ENCODE results near the gene MICALL1. TPM values are rescaled to one million over a fixed set of nuclear protein-coding genes. Genes with fewer than 3 reads are reported as not detected.

The MICALL1 gene
- total and polyA plus RNA-seq, 2 of the 4 experiments (the other 2 are of a cell fraction) = 12.4 to 22.3 TPM

DNA sequence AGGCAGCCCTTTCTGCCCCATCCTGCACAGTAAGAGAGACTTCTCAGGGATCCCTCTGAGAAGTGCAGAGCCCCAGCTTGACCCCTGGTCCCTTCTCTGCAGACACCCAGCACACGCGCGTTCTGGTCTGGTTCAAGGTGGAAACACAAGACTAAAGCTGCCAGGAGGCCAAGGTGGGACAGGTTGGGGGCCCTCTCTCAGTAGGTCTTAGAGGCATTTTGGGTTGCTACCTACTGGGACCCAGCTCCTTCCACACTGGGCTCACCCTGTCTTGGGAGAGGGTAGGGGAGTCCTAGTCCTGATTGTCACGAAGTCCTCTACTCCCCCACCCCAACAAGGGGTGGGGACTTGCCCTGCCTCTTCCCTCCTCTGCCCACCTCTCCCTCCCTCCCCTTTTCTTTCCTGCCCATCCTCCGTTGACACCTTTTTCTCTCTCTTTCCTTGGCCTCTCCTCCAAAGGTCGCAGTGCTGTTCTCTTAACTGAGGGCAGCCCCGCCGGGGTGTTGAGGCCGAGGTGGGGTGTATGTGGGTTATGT lies 79.0 kb downstream of the MICALL1 start:
- ChIA-PET CTCF (no interaction called here), POLR2A (ENCODE audit: unreplicated experiment) (interaction anchor here (0.6 kb wide), 1 partner anchor 370 kb away, joined by 5 read pairs; no protein-coding TSS in a partner anchor)
- no TSS peak for BruUV-seq (replicated peaks)
- H3K27ac ChIP-seq (ENCODE audit: insufficient read depth, low read length) = no peak overlapping the region
- no peaks in the 10 kb centered on the region for H4K20me1 ChIP-seq (ENCODE audit: insufficient read depth, low read length)
- H3K4me2 ChIP-seq (ENCODE audit: low read depth, low read length) = no peak overlapping the region
- H2AK9ac ChIP-seq (replicated peaks; ENCODE audit: low read depth, low read length, poor library complexity) = no peak overlapping the region
- H4K8ac ChIP-seq (ENCODE audit: low read depth in 2 of 2, low read length in 2 of 2) = no peak overlapping the region
- TF ChIP-seq CEBPB (IDR thresholded peaks at IDR 0.05; ENCODE audit: low read depth, low read length) (no peak), CHD1 (IDR thresholded peaks at IDR 0.05; ENCODE audit: low read depth, low read length) (no peak), BHLHE40 (IDR thresholded peaks at IDR 0.05; ENCODE audit: low read depth, low read length) (no peak), POLR2A (IDR thresholded peaks at IDR 0.05; ENCODE audit: low read depth, low read length) (no peak), MAFK (IDR thresholded peaks at IDR 0.05; ENCODE audit: low read depth, low read length) (no peak)
- TF ChIP-seq, protein P1, sequence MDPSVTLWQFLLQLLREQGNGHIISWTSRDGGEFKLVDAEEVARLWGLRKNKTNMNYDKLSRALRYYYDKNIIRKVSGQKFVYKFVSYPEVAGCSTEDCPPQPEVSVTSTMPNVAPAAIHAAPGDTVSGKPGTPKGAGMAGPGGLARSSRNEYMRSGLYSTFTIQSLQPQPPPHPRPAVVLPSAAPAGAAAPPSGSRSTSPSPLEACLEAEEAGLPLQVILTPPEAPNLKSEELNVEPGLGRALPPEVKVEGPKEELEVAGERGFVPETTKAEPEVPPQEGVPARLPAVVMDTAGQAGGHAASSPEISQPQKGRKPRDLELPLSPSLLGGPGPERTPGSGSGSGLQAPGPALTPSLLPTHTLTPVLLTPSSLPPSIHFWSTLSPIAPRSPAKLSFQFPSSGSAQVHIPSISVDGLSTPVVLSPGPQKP (IDR thresholded peaks at IDR 0.05; ENCODE audit: borderline replicate concordance, low read depth, low read length) = no peak
- DNase-seq (no peak), ATAC-seq (ENCODE audit: low read depth) (no peak)
- H3K27me3 ChIP-seq (ENCODE audit: control insufficient read depth, insufficient read depth, low read length) = no peaks in the 10 kb centered on the region
- H2BK15ac ChIP-seq (ENCODE audit: low read depth, low read length) = no peak overlapping the region
- no peak overlapping the region for H3K4me3 ChIP-seq (ENCODE audit: insufficient read depth, low read depth, low read length)
- no peak overlapping the region for H3K18ac ChIP-seq (ENCODE audit: low read depth, low read length)
- no peak overlapping the region for H3K4ac ChIP-seq (ENCODE audit: low read depth, low read length)
- no peak overlapping the region for H3K9ac ChIP-seq (ENCODE audit: low read depth, low read length)
- H4K5ac ChIP-seq (ENCODE audit: low read depth, low read length) = no peak overlapping the region
- H2BK120ac ChIP-seq (ENCODE audit: low read depth, low read length) = no peak overlapping the region
- H2BK5ac ChIP-seq (ENCODE audit: low read depth, low read length, poor library complexity, severe bottlenecking) = no peak overlapping the region
- H2BK20ac ChIP-seq (ENCODE audit: low read depth, low read length) = no peak overlapping the region
- WGBS, 2 experiments (ENCODE audit: extremely low coverage in 2 of 2, insufficient read length in 1 of 2) = no CpG with 5 or more reads among the region's 9 CpGs
- H3K56ac ChIP-seq (ENCODE audit: extremely low read depth, insufficient read depth, low read length) = no peak overlapping the region
- intact Hi-C loops (cut with micrococcal nuclease) (no loop called here), in situ Hi-C loops (cut with MboI; ENCODE audit: low sequenced_read_pairs) (no loop called here), dilution Hi-C loops (cut with HindIII; ENCODE audit: low sequenced_read_pairs, unreplicated experiment) (no loop called here)
- no peak overlapping the region for H4K91ac ChIP-seq (ENCODE audit: insufficient read depth, low read depth, low read length)
- H3K36me3 ChIP-seq (ENCODE audit: control insufficient read depth, insufficient read depth, low read length) = no peaks in the 10 kb centered on the region
- no peaks in the 10 kb centered on the region for H3K9me1 ChIP-seq (ENCODE audit: insufficient read depth, low read length)
- no peak overlapping the region for H3K23ac ChIP-seq (ENCODE audit: low read depth, low read length)
- no peak overlapping the region for H2AFZ ChIP-seq (replicated peaks; ENCODE audit: low read length, poor library complexity)
- H3K79me1 ChIP-seq (ENCODE audit: low read depth in 1 of 2, low read length in 2 of 2) = no peaks in the 10 kb centered on the region
- H2AK5ac ChIP-seq (ENCODE audit: low read depth, low read length) = no peak overlapping the region
- H3K9me3 ChIP-seq (ENCODE audit: control insufficient read depth, insufficient read depth, low read length) = no peaks in the 10 kb centered on the region
- H3K14ac ChIP-seq (replicated peaks; ENCODE audit: low read depth, low read length) = no peak overlapping the region
- no peaks in the 10 kb centered on the region for H3K4me1 ChIP-seq (ENCODE audit: control insufficient read depth, insufficient read depth, low read length)
